GM19467 (cell line): ENCODE results near the gene RGS9.

Source experiments
- ATAC-seq: cut with Tn5 transposase; IDR thresholded peaks from one replicate; pipeline ENCODE4 v1.9.1; 2021; ENCODE audit warnings: mild to moderate bottlenecking, moderate library complexity; ENCODE audit not compliant: unreplicated experiment

The RGS9 gene

GRCh38 chr17:65246252-65246651 lies 109.1 kb downstream of the RGS9 start:
- no peak for ATAC-seq

- no peak for ATAC-seq
Measured at GRCh38 chr17:65249774-65250173, 112.6 kb downstream of the RGS9 start.

DNA sequence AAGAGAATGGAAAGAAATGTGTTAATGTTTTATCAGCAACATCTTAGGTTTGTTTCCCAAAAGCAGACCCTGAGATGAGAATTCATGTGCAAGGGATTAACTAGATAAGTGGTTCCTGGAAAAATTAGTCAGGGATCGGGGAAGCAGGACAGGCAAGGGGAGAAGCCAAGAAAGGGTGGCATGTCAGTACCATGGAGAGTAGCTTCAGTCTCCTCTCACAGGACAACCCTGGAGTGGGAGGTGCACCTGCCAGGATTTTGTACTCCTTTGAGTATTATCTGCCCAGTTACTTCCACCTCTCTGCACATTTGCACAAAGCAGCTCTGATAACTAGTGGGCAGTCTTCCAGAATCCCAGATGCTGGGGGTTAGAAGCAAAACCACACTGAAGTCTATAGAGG lies 117.0 kb downstream of the RGS9 start:
- no peak for ATAC-seq

GRCh38 chr17:65259281-65259680 lies 122.1 kb downstream of the RGS9 start:
- no peak for ATAC-seq

DNA sequence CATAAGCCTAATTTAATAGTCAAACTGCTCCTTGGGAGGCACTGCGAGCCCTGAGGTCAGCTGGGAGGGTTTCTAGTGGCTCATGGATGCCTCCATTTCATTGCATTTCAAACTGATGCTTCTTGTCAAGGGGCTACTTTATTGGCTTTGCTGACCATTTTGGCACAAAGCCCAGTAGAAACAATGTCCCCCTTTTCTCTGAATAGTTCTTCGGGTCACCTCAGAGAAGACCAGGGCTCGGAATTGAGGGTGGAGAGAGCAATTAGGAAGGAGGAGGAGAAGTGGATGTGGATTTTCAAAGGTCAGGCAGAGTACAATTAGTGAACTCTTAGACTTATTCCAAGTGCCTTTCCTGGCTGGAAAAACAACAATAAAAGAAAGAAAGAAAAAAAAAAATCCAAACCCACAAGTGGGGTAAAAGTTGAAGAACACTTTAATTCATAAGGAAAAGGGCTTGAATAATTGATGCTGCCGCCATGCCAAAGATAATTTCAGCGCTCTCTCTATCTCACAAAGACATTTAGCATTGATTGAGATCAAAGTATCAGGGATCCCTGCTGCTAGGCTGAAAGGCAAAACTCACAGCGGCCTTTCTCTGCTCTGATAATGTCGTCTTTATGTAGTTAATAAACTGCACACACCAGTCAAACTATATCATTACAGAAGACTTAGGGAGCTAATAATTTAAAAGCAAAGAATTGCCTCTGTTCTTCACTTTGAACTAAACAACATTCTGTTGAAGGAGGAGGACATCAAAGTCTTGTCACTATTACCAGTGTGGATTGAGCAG lies 122.7 kb downstream of the RGS9 start:
- ATAC-seq = no peak

GRCh38 chr17:65260626-65261025 lies 123.5 kb downstream of the RGS9 start:
- ATAC-seq = no peak

DNA sequence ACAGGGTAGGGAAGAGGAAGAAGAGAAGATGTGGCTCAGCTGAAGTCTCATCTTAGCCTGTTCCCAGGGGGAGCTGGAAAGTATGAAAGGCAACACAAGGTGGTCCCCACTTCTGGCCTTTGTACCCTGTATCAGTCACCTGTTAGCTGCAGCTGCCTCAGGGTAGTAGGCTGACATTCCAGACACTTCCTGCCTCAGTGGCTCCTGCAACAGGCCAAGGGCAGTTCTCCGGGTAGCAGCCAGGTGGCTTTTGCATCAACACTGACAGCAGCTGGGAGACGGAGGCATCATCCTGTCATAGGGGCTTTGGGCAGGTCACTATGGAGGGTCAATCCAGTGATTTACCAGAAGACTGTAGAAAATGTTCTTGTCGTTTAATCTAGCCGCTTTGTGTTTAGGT lies 124.0 kb downstream of the RGS9 start:
- no peak for ATAC-seq

DNA sequence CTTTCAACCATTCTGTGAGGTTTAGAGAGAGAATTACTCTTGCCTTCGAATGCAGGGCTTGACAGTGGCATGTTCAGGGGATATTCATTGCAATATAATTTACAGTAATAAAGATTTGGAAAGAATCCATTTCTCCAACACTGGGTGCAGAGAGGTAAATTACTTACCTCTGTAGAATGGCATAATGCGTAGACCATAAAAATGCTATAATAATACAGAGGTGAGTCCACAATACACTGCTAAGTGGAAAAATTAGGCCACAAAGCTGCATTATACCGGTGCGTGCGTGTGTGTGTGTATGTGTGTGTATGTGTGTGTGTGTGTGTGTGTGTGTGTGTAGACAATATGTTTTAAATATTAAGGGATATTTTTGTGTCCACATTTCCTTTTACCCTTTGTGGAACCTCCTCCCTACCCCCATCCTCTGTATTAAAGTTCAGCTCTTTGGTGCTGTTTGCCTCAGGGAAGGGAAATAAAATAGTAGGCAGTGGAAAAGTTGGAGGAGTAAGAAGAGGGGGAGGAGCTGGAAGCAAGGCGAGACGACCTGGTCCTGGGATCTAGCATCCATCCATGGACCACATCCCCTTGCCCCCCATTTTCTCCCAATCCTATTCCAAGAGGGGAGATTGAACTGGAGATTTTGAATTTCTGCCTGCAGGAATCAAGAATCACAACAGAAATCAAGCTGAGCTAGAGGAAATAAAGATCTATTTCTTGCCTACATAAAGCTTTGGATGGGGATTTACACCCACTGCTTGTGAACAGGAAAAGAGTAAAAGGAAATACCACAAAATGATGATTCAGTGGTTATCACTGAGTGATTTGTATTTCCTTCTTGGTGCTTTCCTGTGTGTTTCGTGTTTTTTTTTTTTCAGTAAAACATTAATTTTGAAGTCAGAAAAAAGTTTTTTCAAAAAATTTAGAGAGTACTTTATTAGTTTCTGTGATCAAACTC lies 124.8 kb downstream of the RGS9 start:
- no peak for ATAC-seq

- ATAC-seq = no peak
Measured at GRCh38 chr17:65265276-65265675, 128.1 kb downstream of the RGS9 start.

DNA sequence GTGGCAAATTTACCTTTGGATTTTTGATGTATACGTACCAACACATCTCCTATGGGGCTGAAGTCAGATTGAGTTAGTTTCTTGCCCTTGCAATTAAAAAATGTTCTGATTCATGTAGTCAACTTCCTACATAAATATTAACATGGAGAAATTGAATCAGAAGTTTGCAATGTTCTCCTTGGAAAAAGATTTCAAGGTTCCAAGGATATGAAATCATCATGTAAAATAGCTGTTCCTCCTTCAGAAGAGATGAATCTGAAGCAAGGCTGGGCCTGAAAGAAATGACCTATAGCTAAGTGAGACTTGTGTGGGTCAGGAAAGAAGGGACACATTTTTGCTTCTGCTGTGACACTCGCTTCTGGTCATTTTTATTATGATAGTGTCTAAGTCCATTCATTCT lies 131.7 kb downstream of the RGS9 start:
- ATAC-seq = no peak

GRCh38 chr17:65270499-65271253 lies 133.5 kb downstream of the RGS9 start:
- no peak for ATAC-seq

DNA sequence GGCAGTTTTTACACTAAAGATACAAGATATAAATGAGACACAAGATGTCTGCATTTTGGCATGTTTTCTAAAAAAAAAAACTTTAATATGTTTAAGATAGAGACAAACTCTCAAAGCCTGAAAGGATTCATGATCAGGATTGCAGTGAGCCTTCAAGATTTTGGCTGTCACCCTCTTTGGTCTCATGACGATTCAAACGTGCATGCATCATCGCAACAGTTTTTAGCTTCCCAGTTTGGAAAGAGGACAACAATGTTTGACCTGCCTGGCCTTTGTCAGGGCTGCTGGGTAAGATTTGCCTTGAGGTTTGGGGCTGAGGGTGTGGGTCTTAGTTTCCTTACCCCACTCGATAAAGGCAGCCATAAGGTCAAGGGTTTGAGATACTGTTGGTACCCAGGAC lies 134.1 kb downstream of the RGS9 start:
- ATAC-seq = no peak
